CD4-positive, CD25-positive, alpha-beta regulatory T cell (primary cell): ENCODE measurements around the gene HCST. TPM values are rescaled to one million over a fixed set of nuclear protein-coding genes. Genes with fewer than 3 reads are reported as not detected.

Experiments used
- ATAC-seq, 2 donors: fragments of 150-1000 bp; cut with Tn5 transposase; one replicate each; pipeline ENCODE4 v1.10.0; 2021; ENCODE audit warnings: low read depth in 2 of 2, moderate number of reproducible peaks in 2 of 2, moderate library complexity in 1 of 2
- DNase-seq, 3 donors: peaks; one replicate each; pipeline versions ENCODE4 v3.0.0 to v3.0.0-alpha.2; 2012 to 2022; ENCODE audit warnings: mixed read lengths in 1 of 3
- H3K27ac ChIP-seq: one replicate; pipeline ENCODE4 v1.7.0; 2013; ENCODE audit warnings: mild to moderate bottlenecking, low read length; ENCODE audit not compliant: insufficient read depth, poor library complexity, severe bottlenecking
- H3K27me3 ChIP-seq: one replicate; pipeline ENCODE4 v1.7.0; 2013; ENCODE audit warnings: low read length; ENCODE audit not compliant: control insufficient read depth, insufficient read depth
- H3K36me3 ChIP-seq: one replicate; pipeline ENCODE4 v1.7.0; 2013; ENCODE audit warnings: mild to moderate bottlenecking, low read length, moderate library complexity; ENCODE audit not compliant: control insufficient read depth, insufficient read depth
- H3K4me1 ChIP-seq: 2 replicates; pipeline ENCODE4 v1.7.0; 2013; ENCODE audit warnings: mild to moderate bottlenecking, low read length; ENCODE audit not compliant: insufficient read depth, control insufficient read depth, poor library complexity, severe bottlenecking
- H3K4me3 ChIP-seq: one replicate; pipeline ENCODE4 v1.7.0; 2013; ENCODE audit warnings: low read depth, mild to moderate bottlenecking, low read length, moderate library complexity
- H3K9me3 ChIP-seq, 2 experiments: 1 replicate in 1 of 2; 2 replicates in 1 of 2; pipeline ENCODE4 v1.7.0; 2013; ENCODE audit warnings: low read length in 2 of 2, mild to moderate bottlenecking in 1 of 2, moderate library complexity in 1 of 2; ENCODE audit not compliant: control insufficient read depth in 2 of 2
- H3K27ac Mint-ChIP-seq, 3 donors: one replicate each; pipeline ENCODE4 v1.8.0; 2020 to 2022; ENCODE audit warnings: mild to moderate bottlenecking in 3 of 3, mixed read lengths in 3 of 3, moderate library complexity in 2 of 3
- H3K27me3 Mint-ChIP-seq: one replicate; pipeline ENCODE4 v1.8.0; 2022; ENCODE audit warnings: mild to moderate bottlenecking, mixed read lengths
- H3K36me3 Mint-ChIP-seq: one replicate; pipeline ENCODE4 v1.8.0; 2020; ENCODE audit warnings: mixed read lengths
- H3K4me1 Mint-ChIP-seq, 4 donors: one replicate each; pipeline ENCODE4 v1.8.0; 2020 to 2022; ENCODE audit warnings: mixed read lengths in 4 of 4, mild to moderate bottlenecking in 1 of 4
- H3K4me3 Mint-ChIP-seq, 4 donors: one replicate each; pipeline ENCODE4 v1.8.0; 2020 to 2022; ENCODE audit warnings: mild to moderate bottlenecking in 4 of 4, mixed read lengths in 4 of 4, moderate library complexity in 3 of 4
- H3K9me3 Mint-ChIP-seq, 7 donors: one replicate each; pipeline ENCODE4 v1.8.0; 2020 to 2022; ENCODE audit warnings: mixed read lengths in 7 of 7, mild to moderate bottlenecking in 3 of 7, moderate library complexity in 2 of 7
- polyA plus RNA-seq, 4 donors: library from polyadenylated mRNA; unstranded; fragments of 300-500 nt; fragmentation: Illumina TruSeq; gene quantifications; one replicate each; pipeline ENCODE4 v1.2.3, GENCODE V29; 2021
- total RNA-seq: library from RNA; stranded (reverse); gene quantifications from one replicate; pipeline ENCODE4 v1.2.3, GENCODE V29; 2022

Gene HCST
- total and polyA plus RNA-seq, 5 donors from 2014 or later = 104 to 863 (median 736) TPM

- Histone ChIP-seq H3K4me1 (no peaks in the 10 kb centered on the region), H3K9me3 (peaks cover 0 to 7% of the 10 kb centered on the region in 2 experiments), H3K27ac (no peak overlapping the region), H3K4me3 (no peak overlapping the region), H3K36me3 (no peaks in the 10 kb centered on the region), H3K27me3 (no peaks in the 10 kb centered on the region)
- peaks cover 8% of the 10 kb centered on the region for H3K27me3 Mint-ChIP-seq
- DNase-seq (no peak), ATAC-seq (no peak)
- H3K9me3 Mint-ChIP-seq = peaks cover 0 to 4% (median 0%) of the 10 kb centered on the region in 7 donors
- H3K4me3 Mint-ChIP-seq = no peak overlapping the region
- no peak overlapping the region for H3K27ac Mint-ChIP-seq
- H3K36me3 Mint-ChIP-seq = no peaks in the 10 kb centered on the region
- H3K4me1 Mint-ChIP-seq = peaks cover 0 to 7% (median 4%) of the 10 kb centered on the region in 4 donors
Observed at GRCh38 chr19:35921012-35921411, 18.7 kb downstream of the HCST start.

GRCh38 chr19:35925501-35925900, 23.2 kb downstream of the HCST start:
- Mint-ChIP-seq H3K4me1 (peaks cover 6 to 31% (median 18%) of the 10 kb centered on the region in 4 donors), H3K4me3 (no peak overlapping the region), H3K9me3 (peaks cover 0 to 5% (median 0%) of the 10 kb centered on the region in 7 donors), H3K27ac (no peak overlapping the region), H3K27me3 (peaks cover 8% of the 10 kb centered on the region), H3K36me3 (no peaks in the 10 kb centered on the region)
- no peak for DNase-seq
- Histone ChIP-seq H3K4me3 (no peak overlapping the region), H3K9me3 (peaks cover 0 to 7% of the 10 kb centered on the region in 2 experiments), H3K36me3 (no peaks in the 10 kb centered on the region), H3K27ac (no peak overlapping the region), H3K4me1 (peaks cover 18% of the 10 kb centered on the region), H3K27me3 (no peaks in the 10 kb centered on the region)
- ATAC-seq = no peak

- Mint-ChIP-seq H3K4me3 (peak overlapping the region in 1 of 4 donors; percentile 16), H3K27me3 (peaks cover 3% of the 10 kb centered on the region), H3K4me1 (peaks cover 6 to 44% (median 26%) of the 10 kb centered on the region in 4 donors), H3K27ac (peak overlapping the region in 2 of 3 donors; percentile 15 to 25), H3K9me3 (peaks cover 0 to 5% (median 0%) of the 10 kb centered on the region in 7 donors), H3K36me3 (no peaks in the 10 kb centered on the region)
- H3K27me3 ChIP-seq = no peaks in the 10 kb centered on the region
- H3K4me3 ChIP-seq = no peak overlapping the region
- H3K36me3 ChIP-seq = no peaks in the 10 kb centered on the region
- peaks cover 0 to 7% of the 10 kb centered on the region in 2 experiments for H3K9me3 ChIP-seq
- H3K4me1 ChIP-seq = peaks cover 26% of the 10 kb centered on the region
- DNase-seq (no peak), ATAC-seq (no peak)
- no peak overlapping the region for H3K27ac ChIP-seq
Observed at GRCh38 chr19:35928507-35928906, 26.2 kb downstream of the HCST start.

- peaks cover 6 to 47% (median 26%) of the 10 kb centered on the region in 4 donors for H3K4me1 Mint-ChIP-seq
- DNase-seq (peak in 2 of 3 donors; percentile 49 to 77), ATAC-seq (no peak)
- Histone ChIP-seq H3K4me1 (peaks cover 26% of the 10 kb centered on the region), H3K36me3 (no peaks in the 10 kb centered on the region), H3K27me3 (no peaks in the 10 kb centered on the region), H3K27ac (peak overlapping the region; percentile 84), H3K4me3 (peak overlapping the region; percentile 77), H3K9me3 (peaks cover 0 to 7% of the 10 kb centered on the region in 2 experiments)
- peak overlapping the region; percentile 85 to 93 (median 90) for H3K27ac Mint-ChIP-seq
- H3K27me3 Mint-ChIP-seq = no peaks in the 10 kb centered on the region
- peaks cover 0 to 5% (median 0%) of the 10 kb centered on the region in 7 donors for H3K9me3 Mint-ChIP-seq
- H3K36me3 Mint-ChIP-seq = no peaks in the 10 kb centered on the region
- peak overlapping the region; percentile 61 to 83 (median 75) for H3K4me3 Mint-ChIP-seq
Observed at GRCh38 chr19:35929876-35930275, 27.5 kb downstream of the HCST start.

DNA sequence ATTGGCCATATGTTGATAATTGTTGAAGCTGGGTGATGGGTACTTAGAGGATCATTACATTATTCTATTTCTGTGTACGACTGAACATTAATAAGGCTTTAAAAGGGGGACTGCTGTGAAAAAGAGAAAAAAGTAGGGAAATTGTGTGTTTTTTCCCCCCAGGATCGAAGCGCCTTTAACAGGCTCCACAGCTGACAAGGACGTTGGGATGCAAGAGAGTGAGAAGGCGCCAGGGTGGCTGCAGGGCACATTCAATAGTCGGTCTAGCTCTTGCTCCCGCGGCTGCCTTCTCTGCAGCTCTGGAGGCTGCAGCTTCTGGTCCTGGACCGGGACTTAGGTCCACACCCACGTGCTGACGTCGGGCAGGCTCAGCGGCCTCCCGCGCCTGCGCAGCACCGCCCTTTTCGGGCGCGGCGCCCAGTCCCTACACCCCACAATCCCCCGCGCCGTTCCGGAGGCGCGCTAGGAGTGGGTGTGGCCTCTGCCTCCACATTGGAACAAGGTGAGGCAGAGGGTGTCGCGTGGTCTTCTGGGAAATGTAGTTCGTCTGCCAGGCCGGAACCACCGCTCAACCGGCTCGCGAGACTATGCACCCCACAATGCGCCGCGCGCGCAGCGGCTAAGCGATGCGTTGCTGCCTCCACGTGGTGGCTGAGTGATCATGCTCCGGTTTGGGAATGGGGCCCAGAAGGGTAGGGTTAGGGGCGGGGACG, 29.0 kb downstream of the HCST start:
- Mint-ChIP-seq H3K9me3 (no peaks in the 10 kb centered on the region), H3K27ac (peak overlapping the region; percentile 72 to 93 (median 90)), H3K36me3 (no peaks in the 10 kb centered on the region), H3K4me3 (peak overlapping the region; percentile 46 to 86 (median 84)), H3K27me3 (peaks cover 7% of the 10 kb centered on the region), H3K4me1 (peaks cover 6 to 57% (median 27%) of the 10 kb centered on the region in 4 donors)
- H3K4me3 ChIP-seq = peak overlapping the region; percentile 82
- DNase-seq (peak; percentile 100), ATAC-seq (peak; percentile 97 to 99)
- H3K9me3 ChIP-seq = no peaks in the 10 kb centered on the region
- no peaks in the 10 kb centered on the region for H3K27me3 ChIP-seq
- H3K27ac ChIP-seq = peak overlapping the region; percentile 84
- no peaks in the 10 kb centered on the region for H3K36me3 ChIP-seq
- H3K4me1 ChIP-seq = peaks cover 36% of the 10 kb centered on the region

- Mint-ChIP-seq H3K4me3 (peak overlapping the region; percentile 46 to 86 (median 74)), H3K36me3 (no peaks in the 10 kb centered on the region), H3K27me3 (peaks cover 7% of the 10 kb centered on the region), H3K4me1 (peaks cover 6 to 56% (median 23%) of the 10 kb centered on the region in 4 donors), H3K9me3 (no peaks in the 10 kb centered on the region), H3K27ac (peak overlapping the region in 2 of 3 donors; percentile 90 to 93)
- peaks cover 40% of the 10 kb centered on the region for H3K4me1 ChIP-seq
- no peaks in the 10 kb centered on the region for H3K36me3 ChIP-seq
- peak overlapping the region; percentile 84 for H3K27ac ChIP-seq
- H3K27me3 ChIP-seq = no peaks in the 10 kb centered on the region
- peak in 1 of 2 donors; percentile 0 for ATAC-seq
- H3K9me3 ChIP-seq = no peaks in the 10 kb centered on the region
- H3K4me3 ChIP-seq = no peak overlapping the region
- DNase-seq = no peak
Observed at GRCh38 chr19:35931874-35932202, 29.5 kb downstream of the HCST start.

- no peak overlapping the region for H3K4me3 ChIP-seq
- no peak for ATAC-seq
- peaks cover 7 to 58% (median 23%) of the 10 kb centered on the region in 4 donors for H3K4me1 Mint-ChIP-seq
- H3K4me3 Mint-ChIP-seq = peak overlapping the region in 2 of 4 donors; percentile 46 to 65
- no peak for DNase-seq
- peaks cover 7% of the 10 kb centered on the region for H3K27me3 Mint-ChIP-seq
- no peaks in the 10 kb centered on the region for H3K9me3 Mint-ChIP-seq
- peak overlapping the region; percentile 84 for H3K27ac ChIP-seq
- H3K36me3 ChIP-seq = no peaks in the 10 kb centered on the region
- H3K27me3 ChIP-seq = no peaks in the 10 kb centered on the region
- H3K4me1 ChIP-seq = peaks cover 46% of the 10 kb centered on the region
- H3K36me3 Mint-ChIP-seq = no peaks in the 10 kb centered on the region
- peak overlapping the region in 1 of 3 donors; percentile 90 for H3K27ac Mint-ChIP-seq
- no peaks in the 10 kb centered on the region for H3K9me3 ChIP-seq
Observed at GRCh38 chr19:35932291-35932936, 30.1 kb downstream of the HCST start.
